ENCODE measurements around the gene BTNL9. TPM values are rescaled to one million over a fixed set of nuclear protein-coding genes. Genes with fewer than 3 reads are reported as not detected.
A peak's percentile ranks its signal among the peaks of the same experiment; 100 is the strongest.

BTNL9 gene
- total and polyA plus RNA-seq, 9 of the 15 experiments (the other 6 are each of a cell fraction or from before 2014, with no cell fraction given): 3.7 to 86.7 (median 29.4) TPM

- Histone ChIP-seq H3K9me1 (ENCODE audit: control insufficient read depth, insufficient read depth, low read length) (no peaks in the 10 kb centered on the region), H3K27ac (ENCODE audit: extremely low read depth, low read depth, low read length) (peak overlapping the region; percentile 61), H3K4me1 (replicated peaks in 1 of 2; ENCODE audit: control insufficient read depth in 2 of 2, insufficient read depth in 2 of 2, low read length in 2 of 2) (peaks cover 9 to 29% of the 10 kb centered on the region in 2 experiments; a peak in 4 of 5 replicates), H3K27me3 (ENCODE audit: control insufficient read depth in 2 of 2, insufficient read depth in 2 of 2, low read length in 2 of 2) (peaks cover 0 to 4% of the 10 kb centered on the region in 2 experiments; a peak in 2 of 5 replicates), H3K9ac (ENCODE audit: insufficient read depth in 1 of 2, low read depth in 2 of 2, low read length in 2 of 2) (peak overlapping the region; percentile 13 to 75; a peak in 3 of 4 replicates), H3K4me3 (no peak overlapping the region; the same call in 1 of the 2 replicates), H3K4me2 (ENCODE audit: insufficient read depth, low read length) (peak overlapping the region; percentile 75), H3K9me3 (replicated peaks; ENCODE audit: control insufficient read depth, insufficient read depth, low read depth, low read length) (no peaks in the 10 kb centered on the region), H4K20me1 (replicated peaks; ENCODE audit: control insufficient read depth, insufficient read depth, low read length) (no peaks in the 10 kb centered on the region), H3K79me2 (ENCODE audit: control insufficient read depth, insufficient read depth, low read length) (no peaks in the 10 kb centered on the region), H2AFZ (ENCODE audit: low read depth, low read length) (peak overlapping the region; percentile 78), H3K36me3 (ENCODE audit: control insufficient read depth, insufficient read depth, low read length) (no peaks in the 10 kb centered on the region)
- intact Hi-C loops (cut with micrococcal nuclease) (loop anchor here (2.0 kb wide), 1 partner anchor 173 kb away; no protein-coding TSS in a partner anchor), in situ Hi-C loops (cut with MboI) (no loop called here)
- POLR2A ChIA-PET: interaction anchor here (0.7 to 2.8 kb wide), 5 partner anchors 9 to 238 kb away, joined by 3 to 10 read pairs (median 5); no protein-coding TSS in a partner anchor
- CTCF ChIA-PET (ENCODE audit: low intra/inter-chr PET ratio): interaction anchor here (1.0 kb wide), 1 partner anchor 261 kb away, joined by 7 read pairs; no protein-coding TSS in a partner anchor
- 7% methylated on average over 8 of the region's 10 CpGs for WGBS (ENCODE audit: insufficient coverage, low coverage, missing lambda C conversion rate)
- ATAC-seq (peak; percentile 77), FAIRE-seq (peak; percentile 85), DNase-seq (ENCODE audit: extremely low read depth in 1 of 4, low spot score in 3 of 4) (peak; percentile 42 to 78 (median 58))
- no TSS peak for BruUV-seq (replicated peaks)
- TF ChIP-seq HOXB6 (CRISPR knock-in tag; IDR thresholded peaks at IDR 0.05; ENCODE audit: borderline replicate concordance): no peak
- TF ChIP-seq POLR2AphosphoS2 (IDR thresholded peaks at IDR 0.05; ENCODE audit: low read length): no peak
- TF ChIP-seq CTCF (IDR thresholded peaks at IDR 0.05 in 2 of 3, conservative IDR thresholded peaks at IDR 0.05 in 1 of 3; ENCODE audit: insufficient read depth in 2 of 3, low read depth in 1 of 3, low read length in 3 of 3): peak; percentile 38 to 42 (median 38); a peak in 4 of 6 replicates
- TF ChIP-seq POLR3A (IDR thresholded peaks at IDR 0.05; ENCODE audit: borderline replicate concordance, extremely low read depth, insufficient read depth, insufficient read length): no peak
- TF ChIP-seq ZNF740 (CRISPR knock-in tag; IDR thresholded peaks at IDR 0.05): no peak
- TF ChIP-seq ZNF740 (tag; IDR thresholded peaks at IDR 0.05): no peak
- TF ChIP-seq REST (IDR thresholded peaks at IDR 0.05; ENCODE audit: borderline replicate concordance): peak; percentile 30; the same call in 1 of the 2 replicates
- no peak for TF ChIP-seq REST (CRISPR knock-in tag; IDR thresholded peaks at IDR 0.05; ENCODE audit: low read depth)
- no peak for TF ChIP-seq USF1 (CRISPR knock-in tag; IDR thresholded peaks at IDR 0.05)
Measured at GRCh38 chr5:181045316-181045715, 5.2 kb downstream of the BTNL9 start.
